NOMO-1 treated with dmso at 0.1 percent for 144 hours (cell line): ENCODE results near the gene RAB40C.
A peak's percentile ranks its signal among the peaks of the same experiment; 100 is the strongest.

Experiments
- DNase-seq: peaks from one replicate; lab custom pipeline; 2025; ENCODE audit not compliant: unreplicated experiment; lab: John Stamatoyannopoulos, UW

The RAB40C gene

GRCh38 chr16:559021-559380 lies 30.9 kb upstream of the RAB40C start:
- DNase-seq, result no peak

- DNase-seq, result no peak
These were observed 30.3 kb upstream of the RAB40C start for GRCh38 chr16:559411-560203.

- no peak for DNase-seq
These were observed 29.6 kb upstream of the RAB40C start, which contains the start of gene PRR35 for GRCh38 chr16:560204-560700. TSS of gene PRR35 (plus strand) at chr16:560394. CDS start at chr16:563295, 2,901 bp downstream.

- DNase-seq, result no peak
These were observed 29.0 kb upstream of the RAB40C start for GRCh38 chr16:560701-561412.

GRCh38 chr16:561413-561794 lies 28.5 kb upstream of the RAB40C start:
- DNase-seq, result no peak

GRCh38 chr16:561957-562938 lies 27.6 kb upstream of the RAB40C start:
- no peak for DNase-seq

- no peak for DNase-seq
These were observed 26.7 kb upstream of the RAB40C start for GRCh38 chr16:563072-563644.

- DNase-seq, result no peak
These were observed 25.0 kb upstream of the RAB40C start for GRCh38 chr16:564690-565418.

- no peak for DNase-seq
These were observed 24.2 kb upstream of the RAB40C start for GRCh38 chr16:565419-566330.

- DNase-seq, result peak; percentile 63
These were observed 23.1 kb upstream of the RAB40C start, which contains the start of gene NHLRC4 for GRCh38 chr16:566475-567372. TSS of gene NHLRC4 (plus strand) at chr16:567005. CDS start at chr16:568048, 1,043 bp downstream.

GRCh38 chr16:567373-568256 lies 22.3 kb upstream of the RAB40C start:
- DNase-seq, result no peak

GRCh38 chr16:568401-569258 lies 21.2 kb upstream of the RAB40C start:
- DNase-seq, result no peak

GRCh38 chr16:569445-570254 lies 20.2 kb upstream of the RAB40C start, which contains the start of gene PIGQ:
TSS of gene PIGQ (plus strand) at chr16:569968. CDS start at chr16:574075, 4,107 bp downstream.
- peak; percentile 29 for DNase-seq

GRCh38 chr16:572865-573650 lies 16.8 kb upstream of the RAB40C start:
- DNase-seq, result no peak
